Activated CD8-positive, alpha-beta memory T cell treated with anti-CD3 and anti-CD28 coated beads, Interleukin-2, amount 50 U/mL, for 1 hour (primary cell): ENCODE data around the gene PIGZ.

Experiments used
- DNase-seq: peaks from one replicate; pipeline ENCODE4 v3.0.0-alpha.2; 2020; ENCODE audit errors: extremely low read depth

Gene PIGZ

DNA sequence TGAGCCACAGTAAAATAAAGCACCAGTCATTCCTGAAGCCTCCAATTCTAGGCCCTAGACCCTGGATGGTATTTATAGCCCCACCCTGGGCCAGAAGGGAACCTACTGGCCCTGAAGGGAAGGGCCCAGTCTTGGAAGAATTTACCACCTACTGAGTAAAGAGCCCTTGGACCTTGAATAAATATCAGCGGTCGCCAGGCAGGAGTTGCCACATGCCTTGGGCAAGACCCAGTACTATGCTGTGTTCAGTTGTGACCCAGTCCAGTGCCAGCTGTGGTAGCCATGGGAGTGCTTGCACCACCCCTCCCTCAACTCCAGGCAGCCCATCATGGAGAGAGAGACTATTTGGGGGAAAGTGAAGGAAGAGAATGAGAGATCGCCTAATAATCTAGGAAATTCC lies 53.3 kb downstream of the PIGZ start:
- no peak for DNase-seq

DNA sequence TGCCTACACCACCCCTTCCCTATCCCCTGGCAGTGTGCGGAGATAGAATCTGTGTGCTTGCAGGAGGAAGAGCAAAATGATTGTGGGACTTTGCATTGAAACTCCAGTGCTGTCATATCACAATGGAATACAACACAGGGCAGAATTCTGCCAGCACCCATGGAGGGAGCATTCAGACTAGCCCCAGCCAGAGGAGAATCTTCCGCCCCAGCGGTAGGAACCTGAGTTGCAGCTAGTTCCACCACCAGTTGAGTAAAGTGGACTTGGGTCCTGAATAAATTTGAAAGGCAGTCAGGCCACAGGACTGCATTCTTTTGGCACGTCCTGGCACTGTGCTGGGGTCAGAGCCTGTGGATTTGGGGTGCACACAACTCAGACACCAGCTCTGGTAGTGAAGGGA lies 53.8 kb downstream of the PIGZ start:
- DNase-seq: no peak

DNA sequence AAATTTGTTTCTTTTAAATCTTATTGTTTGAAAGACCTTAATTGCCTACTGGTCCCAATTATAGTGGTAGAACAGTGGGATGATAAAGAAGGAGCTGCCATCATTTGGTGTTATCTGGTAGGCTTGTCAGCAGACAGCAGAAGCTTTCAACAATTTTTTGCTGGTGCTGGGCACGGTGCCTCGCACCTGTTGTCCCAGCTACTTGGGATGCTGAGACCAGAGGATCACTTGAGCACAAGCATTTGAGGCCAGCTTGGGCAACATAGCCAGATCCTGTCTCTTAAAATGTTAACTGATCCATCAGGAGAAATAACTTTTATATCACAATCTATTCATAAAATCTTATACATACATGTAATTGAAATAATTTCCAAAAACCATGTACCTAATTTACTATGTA lies 64.9 kb downstream of the PIGZ start:
- no peak for DNase-seq

DNA sequence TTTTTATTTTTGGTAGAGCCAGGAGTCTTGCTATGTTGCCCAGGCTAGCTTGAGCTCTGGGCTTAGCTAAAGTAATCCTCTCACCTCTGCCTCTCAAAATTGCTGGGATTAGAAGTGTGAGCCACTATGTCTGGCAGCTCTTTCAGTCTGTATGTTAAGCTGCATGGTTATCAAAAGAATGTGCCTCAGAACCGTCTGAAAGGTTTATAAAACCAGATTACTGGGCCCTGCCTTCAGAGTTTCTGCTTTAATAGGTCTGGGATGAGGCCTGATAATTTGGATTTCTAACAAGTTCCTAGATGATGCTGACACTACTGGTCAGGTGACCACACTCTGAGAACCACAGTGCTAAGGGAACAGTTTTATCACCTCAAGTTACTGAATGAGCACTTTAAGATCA lies 66.3 kb downstream of the PIGZ start:
- DNase-seq: no peak

DNA sequence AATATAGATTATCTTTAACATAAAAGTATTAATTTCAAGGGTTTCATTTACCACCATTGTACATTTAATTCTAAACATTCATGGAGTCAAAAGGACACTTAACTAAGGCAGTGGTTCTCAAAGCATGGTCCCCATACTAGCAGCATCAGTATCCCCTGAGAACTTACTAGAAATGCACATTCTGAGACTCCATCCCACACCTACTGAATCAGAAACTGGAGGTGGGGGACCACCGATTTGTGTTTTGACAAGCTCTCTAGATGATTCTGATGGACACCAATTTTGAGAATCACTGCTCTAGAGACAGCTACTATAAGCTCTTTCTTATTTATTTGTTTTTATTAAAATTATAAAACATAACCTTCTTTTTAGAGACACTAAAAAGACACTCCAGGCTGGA lies 66.9 kb downstream of the PIGZ start:
- no peak for DNase-seq
